Activated T-helper 1 cell treated with anti-CD3 and anti-CD28 coated beads, Interleukin-2, amount 50 U/mL, for 16 hours (primary cell): ENCODE results near the gene ZMYND11.
"Not testable (repeated sequence)": the region's sequence is repeated elsewhere in the genome, so short reads cannot be mapped to it uniquely, and the experiment has no call there.

Experiments
- DNase-seq, 2 donors: peaks; one replicate each; pipeline ENCODE4 v3.0.0-alpha.2; 2020; ENCODE audit warnings: low read depth in 1 of 2, low spot score in 1 of 2

The ZMYND11 gene

GRCh38 chr10:279232-279631 is 144.0 kb downstream of the ZMYND11 start:
- no peak for DNase-seq

DNA sequence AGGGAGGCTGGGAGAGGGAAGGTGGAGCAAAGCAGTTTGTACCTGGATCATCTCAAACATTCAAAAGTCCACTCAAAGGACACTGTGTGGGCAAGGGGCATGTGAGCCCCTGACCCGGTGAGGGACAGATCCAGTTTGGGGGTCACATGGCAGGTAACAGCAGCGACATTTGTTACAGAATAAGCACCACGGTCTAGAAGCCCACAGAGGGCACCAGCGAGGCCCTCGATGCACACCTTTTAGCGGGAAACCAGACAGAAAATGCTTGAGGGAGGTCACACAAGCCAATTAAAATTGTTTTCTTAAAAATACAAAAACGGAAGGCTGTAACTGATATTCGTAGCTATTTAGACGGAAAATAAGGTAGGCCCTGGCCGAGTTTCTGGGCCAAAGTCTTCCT is 144.4 kb downstream of the ZMYND11 start:
- no peak for DNase-seq

DNA sequence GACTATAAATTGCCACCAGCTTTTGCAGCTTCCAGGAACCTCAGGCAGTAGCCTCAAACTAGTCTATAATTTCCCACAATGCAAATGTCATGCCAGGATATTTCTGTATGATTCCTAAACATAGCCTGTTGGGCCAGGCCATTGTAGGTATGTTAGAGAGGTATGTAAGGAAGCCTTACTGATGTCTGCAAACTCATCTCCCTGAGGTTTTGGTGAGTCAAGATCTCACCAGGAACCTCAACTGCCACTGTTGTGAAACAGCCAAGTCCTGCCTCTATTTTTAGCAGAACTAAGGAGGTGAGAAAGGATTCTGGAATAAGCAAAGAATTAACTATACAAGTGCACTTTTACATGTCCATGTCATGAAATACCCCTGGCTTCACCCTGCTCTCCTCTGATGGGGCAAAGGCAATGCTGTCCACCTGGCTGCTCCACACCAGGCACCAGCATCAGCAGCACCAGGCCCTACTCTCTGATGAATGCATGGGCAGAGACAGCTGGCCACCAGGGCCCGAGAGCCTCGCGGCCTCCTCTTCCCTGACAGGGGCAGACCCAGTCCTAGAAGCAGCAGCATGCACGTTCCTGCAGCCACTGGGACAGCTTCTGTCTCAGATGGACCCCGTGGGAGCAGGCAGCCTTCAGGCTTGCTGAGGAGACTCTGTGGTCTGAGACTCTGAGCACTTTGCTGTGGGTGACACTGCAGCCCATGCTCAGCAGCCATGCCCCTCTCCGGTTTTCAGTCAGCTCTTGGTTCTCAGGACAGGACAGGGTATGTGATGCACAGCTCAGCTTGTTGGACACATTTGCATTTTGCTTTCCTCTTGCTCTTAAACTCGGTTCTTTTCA is 147.3 kb downstream of the ZMYND11 start:
- DNase-seq, result no peak

- DNase-seq, result no peak
These were observed 147.9 kb downstream of the ZMYND11 start for GRCh38 chr10:283140-283479.

- no peak for DNase-seq
These were observed 148.7 kb downstream of the ZMYND11 start for GRCh38 chr10:283916-284356.

GRCh38 chr10:285216-285615 is 150.0 kb downstream of the ZMYND11 start:
- no peak for DNase-seq

GRCh38 chr10:287026-287709 is 151.9 kb downstream of the ZMYND11 start:
- DNase-seq, result no peak

DNA sequence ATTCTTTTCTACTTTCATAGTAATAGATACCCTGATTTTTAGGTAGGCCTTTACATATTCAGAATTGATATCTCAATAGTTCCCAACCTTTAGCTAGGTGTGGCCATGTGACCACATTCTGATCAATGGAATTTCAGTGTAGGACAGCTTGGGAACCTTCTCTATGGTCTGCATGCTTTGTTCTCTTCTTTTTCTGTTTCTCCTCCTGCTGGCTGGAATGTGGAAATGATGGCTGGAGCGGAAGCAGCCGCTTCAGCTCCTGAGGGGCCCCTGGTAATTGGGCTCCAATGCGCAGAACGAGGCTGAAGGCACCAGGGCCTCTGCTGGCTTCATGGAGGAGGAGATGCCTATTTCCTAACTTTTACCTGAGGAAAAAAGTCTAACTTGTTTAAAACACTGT is 152.6 kb downstream of the ZMYND11 start:
- DNase-seq, result no peak

GRCh38 chr10:288316-289200 is 153.3 kb downstream of the ZMYND11 start:
- DNase-seq, result no peak

DNA sequence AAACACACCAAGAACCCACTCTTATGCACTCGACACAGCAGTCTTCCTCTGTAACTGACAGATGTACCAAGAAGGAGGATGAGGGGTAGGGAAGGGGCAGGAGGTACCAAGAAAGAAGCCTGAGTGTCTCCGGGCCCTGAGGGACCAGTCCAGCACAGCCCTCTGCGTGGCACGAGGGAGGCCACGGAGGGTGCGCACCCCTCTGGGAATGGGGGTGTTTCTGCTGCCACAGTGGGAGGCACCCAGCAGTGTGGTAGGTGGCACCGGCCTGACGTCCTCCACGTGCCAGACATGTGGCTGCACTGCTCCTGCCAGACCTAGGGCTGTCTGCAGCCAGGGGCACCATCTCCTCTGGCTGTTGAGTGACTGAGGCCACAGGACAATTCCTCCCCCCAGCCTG is 154.3 kb downstream of the ZMYND11 start:
- DNase-seq, result no peak

GRCh38 chr10:290026-290725 is 154.9 kb downstream of the ZMYND11 start:
- no peak for DNase-seq

GRCh38 chr10:293636-294035 is 158.4 kb downstream of the ZMYND11 start:
- DNase-seq, result no peak

DNA sequence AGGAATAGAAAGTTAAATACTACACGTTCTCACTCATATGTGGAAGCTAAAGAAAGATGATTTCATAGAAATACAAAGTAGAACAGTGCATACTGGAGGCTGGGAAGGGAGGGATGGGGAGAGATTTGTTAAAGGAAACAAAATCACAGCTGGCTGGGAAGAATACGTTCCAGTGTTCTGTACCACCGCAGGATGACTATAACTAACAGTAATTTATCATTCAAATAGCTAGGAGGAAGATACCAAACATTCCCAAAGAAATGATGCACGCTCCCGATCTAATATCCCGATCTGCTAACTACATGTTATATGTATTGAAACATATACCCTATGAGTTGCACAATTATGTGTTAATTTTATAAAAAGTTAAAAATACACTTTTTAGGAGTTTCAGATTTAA is 162.3 kb downstream of the ZMYND11 start:
- DNase-seq, result no peak

DNA sequence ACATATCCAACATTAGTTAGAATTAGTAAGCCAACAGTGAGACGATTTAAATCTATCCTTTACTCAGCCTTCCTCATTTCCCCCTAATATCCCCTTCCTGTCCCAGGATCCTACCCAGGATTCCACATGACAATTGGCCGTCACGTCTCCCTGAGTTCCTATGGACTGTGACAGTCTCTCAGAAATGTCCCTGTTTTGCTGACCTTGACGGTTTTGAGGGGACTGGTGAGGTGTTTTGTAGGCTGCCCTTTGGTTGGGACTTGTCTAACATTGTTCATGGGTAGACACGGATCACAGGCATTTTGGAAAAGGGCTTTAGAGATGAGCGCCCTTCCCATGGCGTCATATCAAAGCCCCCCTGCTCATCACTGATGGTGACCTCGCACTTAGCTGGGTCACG is 162.8 kb downstream of the ZMYND11 start:
- DNase-seq, result no peak

GRCh38 chr10:299512-299911 is 164.3 kb downstream of the ZMYND11 start:
- DNase-seq, result no peak

DNA sequence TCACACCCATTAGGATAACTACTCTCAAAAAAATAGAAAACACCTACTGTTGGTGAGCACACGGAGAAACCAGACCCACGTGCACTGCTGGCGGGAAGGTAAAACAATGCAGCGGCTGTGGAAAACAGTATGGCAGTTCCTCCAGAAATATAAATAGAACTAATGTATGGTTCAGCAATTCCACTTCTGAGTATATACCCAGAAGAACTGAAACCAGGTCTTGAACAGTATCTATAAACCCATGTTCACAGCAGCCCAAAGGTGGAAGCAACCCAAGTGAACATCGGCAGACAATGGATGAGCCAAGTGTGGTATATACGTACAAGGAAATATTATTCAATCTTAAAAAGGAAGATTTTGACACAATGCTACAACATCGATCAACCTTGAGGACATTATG is 164.7 kb downstream of the ZMYND11 start:
- no peak for DNase-seq

DNA sequence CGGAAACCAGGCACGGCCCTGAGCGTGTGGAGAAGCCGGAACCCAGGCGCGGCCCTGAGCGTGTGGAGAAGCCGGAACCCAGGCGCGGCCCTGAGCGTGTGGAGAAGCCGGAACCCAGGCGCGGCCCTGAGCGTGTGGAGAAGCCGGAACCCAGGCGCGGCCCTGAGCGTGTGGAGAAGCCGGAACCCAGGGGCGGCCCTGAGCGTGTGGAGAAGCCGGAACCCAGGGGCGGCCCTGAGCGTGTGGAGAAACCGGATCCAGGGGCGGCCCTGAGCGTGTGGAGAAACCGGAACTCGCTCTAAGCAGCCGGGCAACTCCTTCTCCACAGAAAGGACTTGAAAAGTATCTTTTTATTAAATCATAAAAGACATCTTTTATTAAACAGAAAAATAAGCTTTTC is 165.3 kb downstream of the ZMYND11 start:
- not testable (repeated sequence) for DNase-seq

- no peak for DNase-seq
These were observed 166.3 kb downstream of the ZMYND11 start for GRCh38 chr10:301536-301935.
